CD4-positive, alpha-beta T cell (primary cell): ENCODE results near the gene SKAP1. TPM values are rescaled to one million over a fixed set of nuclear protein-coding genes. Genes with fewer than 3 reads are reported as not detected.

ENCODE experiments used
- ATAC-seq: fragments of 200-7000 bp; cut with Tn5 transposase; one replicate; pipeline ENCODE4 v1.10.0; 2022; ENCODE audit warnings: mild to moderate bottlenecking; ENCODE audit not compliant: poor library complexity
- CTCF ChIA-PET: fragments of 350-600 bp; sonication (Branson Sonifier 250); formaldehyde crosslinking; loops from one replicate; lab custom pipeline; 2021; ENCODE audit warnings: antibody characterized with exemption, inconsistent platforms; lab: Charles Lee
- POLR2A ChIA-PET: fragments of 350-600 bp; sonication (Branson Sonifier 250); formaldehyde crosslinking; loops from one replicate; lab custom pipeline; 2021; ENCODE audit warnings: antibody characterized with exemption, inconsistent platforms; lab: Charles Lee
- DNase-seq, 14 experiments: peaks; one replicate each; pipeline ENCODE4 v3.0.0-alpha.2; 2013 to 2020; ENCODE audit warnings: mixed read lengths in 2 of 14
- H3K27ac ChIP-seq, 2 donors: one replicate each; pipeline versions ENCODE4 v1.5.1 to v1.7.0; 2013; ENCODE audit warnings: low read length in 2 of 2, low read depth in 1 of 2, mild to moderate bottlenecking in 1 of 2
- H3K27me3 ChIP-seq, 2 experiments: 1 replicate in 1 of 2; 2 replicates in 1 of 2; pipeline versions ENCODE4 v1.6.1 to v1.7.0; 2013; ENCODE audit warnings: low read length in 2 of 2, control low read depth in 1 of 2, mild to moderate bottlenecking in 1 of 2, moderate library complexity in 1 of 2; ENCODE audit not compliant: insufficient read depth in 2 of 2, control insufficient read depth in 1 of 2
- H3K36me3 ChIP-seq: one replicate; pipeline ENCODE4 v1.6.1; 2013; ENCODE audit warnings: low read length, control low read depth; ENCODE audit not compliant: insufficient read depth
- H3K4me1 ChIP-seq: one replicate; pipeline ENCODE4 v1.6.1; 2013; ENCODE audit warnings: low read length, control low read depth; ENCODE audit not compliant: insufficient read depth
- H3K4me3 ChIP-seq: one replicate; pipeline ENCODE4 v1.5.1; 2013; ENCODE audit warnings: mild to moderate bottlenecking, low read length, moderate library complexity
- H3K9me3 ChIP-seq, 2 experiments: 1 replicate in 1 of 2; 2 replicates in 1 of 2; pipeline versions ENCODE4 v1.6.1 to v1.7.0; 2013; ENCODE audit warnings: low read length in 2 of 2, mild to moderate bottlenecking in 2 of 2, control low read depth in 1 of 2, moderate library complexity in 1 of 2; ENCODE audit not compliant: control insufficient read depth in 1 of 2, insufficient read depth in 1 of 2
- H3K27ac Mint-ChIP-seq: one replicate; pipeline ENCODE4 v1.8.0; 2020; ENCODE audit warnings: mixed read lengths
- H3K27me3 Mint-ChIP-seq: one replicate; pipeline ENCODE4 v1.8.0; 2021; ENCODE audit warnings: mixed read lengths
- H3K36me3 Mint-ChIP-seq: one replicate; pipeline ENCODE4 v1.8.0; 2021; ENCODE audit warnings: low read depth, mixed read lengths
- H3K4me1 Mint-ChIP-seq: one replicate; pipeline ENCODE4 v1.8.0; 2021; ENCODE audit warnings: low read depth, mixed read lengths
- H3K4me3 Mint-ChIP-seq: one replicate; pipeline ENCODE4 v1.8.0; 2020; ENCODE audit warnings: mild to moderate bottlenecking, mixed read lengths
- H3K9me3 Mint-ChIP-seq: one replicate; pipeline ENCODE4 v1.8.0; 2020; ENCODE audit warnings: mixed read lengths
- intact Hi-C, 2 experiments: fragments of 100-400 bp; cut with DNase I in 1 of 2; cut with micrococcal nuclease in 1 of 2; formaldehyde crosslinking; loops; one replicate each; pipeline versions ENCODE4 v1.15.1 to v1.9.0; 2023 to 2025; cut with DNase I, micrococcal nuclease
- total RNA-seq, 174 experiments: library from RNA in 2 of 174; stranded (reverse) in 2 of 174; gene quantifications; one replicate each; pipeline ENCODE4 v1.2.3 and lab custom pipeline; 2021 to 2026
- TF ChIP-seq, protein P1 (sequence below): fragments of 200-600 bp; IDR thresholded peaks from one replicate; pipeline ENCODE4 v1.8.0; 2022; ENCODE audit warnings: antibody characterized with exemption, mild to moderate bottlenecking

SKAP1 gene
- total RNA-seq, 2 experiments from 2014 or later, result 92.0 to 95.1 TPM

GRCh38 chr17:48202959-48203358, 227.1 kb downstream of the SKAP1 start:
- H3K4me3 ChIP-seq, result no peak overlapping the region
- DNase-seq (no peak), ATAC-seq (no peak)
- no peaks in the 10 kb centered on the region for H3K9me3 Mint-ChIP-seq
- ChIA-PET POLR2A (interaction anchor here (0.6 to 1.4 kb wide), 2 partner anchors 9 to 17 kb away, joined by 3 to 5 read pairs; no protein-coding TSS in a partner anchor), CTCF (no interaction called here)
- H3K27ac Mint-ChIP-seq, result peak overlapping the region; percentile 46
- peaks cover 6% of the 10 kb centered on the region for H3K4me1 ChIP-seq
- H3K27ac ChIP-seq, result no peak overlapping the region
- peaks cover 29% of the 10 kb centered on the region for H3K36me3 ChIP-seq
- intact Hi-C loops, result no loop called here
- TF ChIP-seq, protein P1, sequence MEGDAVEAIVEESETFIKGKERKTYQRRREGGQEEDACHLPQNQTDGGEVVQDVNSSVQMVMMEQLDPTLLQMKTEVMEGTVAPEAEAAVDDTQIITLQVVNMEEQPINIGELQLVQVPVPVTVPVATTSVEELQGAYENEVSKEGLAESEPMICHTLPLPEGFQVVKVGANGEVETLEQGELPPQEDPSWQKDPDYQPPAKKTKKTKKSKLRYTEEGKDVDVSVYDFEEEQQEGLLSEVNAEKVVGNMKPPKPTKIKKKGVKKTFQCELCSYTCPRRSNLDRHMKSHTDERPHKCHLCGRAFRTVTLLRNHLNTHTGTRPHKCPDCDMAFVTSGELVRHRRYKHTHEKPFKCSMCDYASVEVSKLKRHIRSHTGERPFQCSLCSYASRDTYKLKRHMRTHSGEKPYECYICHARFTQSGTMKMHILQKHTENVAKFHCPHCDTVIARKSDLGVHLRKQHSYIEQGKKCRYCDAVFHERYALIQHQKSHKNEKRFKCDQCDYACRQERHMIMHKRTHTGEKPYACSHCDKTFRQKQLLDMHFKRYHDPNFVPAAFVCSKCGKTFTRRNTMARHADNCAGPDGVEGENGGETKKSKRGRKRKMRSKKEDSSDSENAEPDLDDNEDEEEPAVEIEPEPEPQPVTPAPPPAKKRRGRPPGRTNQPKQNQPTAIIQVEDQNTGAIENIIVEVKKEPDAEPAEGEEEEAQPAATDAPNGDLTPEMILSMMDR, result no peak
- H3K27me3 ChIP-seq, result no peaks in the 10 kb centered on the region
- H3K4me3 Mint-ChIP-seq, result no peak overlapping the region
- H3K4me1 Mint-ChIP-seq, result peaks cover 34% of the 10 kb centered on the region
- no peaks in the 10 kb centered on the region for H3K27me3 Mint-ChIP-seq
- H3K9me3 ChIP-seq, result no peaks in the 10 kb centered on the region
- peaks cover 69% of the 10 kb centered on the region for H3K36me3 Mint-ChIP-seq

DNA sequence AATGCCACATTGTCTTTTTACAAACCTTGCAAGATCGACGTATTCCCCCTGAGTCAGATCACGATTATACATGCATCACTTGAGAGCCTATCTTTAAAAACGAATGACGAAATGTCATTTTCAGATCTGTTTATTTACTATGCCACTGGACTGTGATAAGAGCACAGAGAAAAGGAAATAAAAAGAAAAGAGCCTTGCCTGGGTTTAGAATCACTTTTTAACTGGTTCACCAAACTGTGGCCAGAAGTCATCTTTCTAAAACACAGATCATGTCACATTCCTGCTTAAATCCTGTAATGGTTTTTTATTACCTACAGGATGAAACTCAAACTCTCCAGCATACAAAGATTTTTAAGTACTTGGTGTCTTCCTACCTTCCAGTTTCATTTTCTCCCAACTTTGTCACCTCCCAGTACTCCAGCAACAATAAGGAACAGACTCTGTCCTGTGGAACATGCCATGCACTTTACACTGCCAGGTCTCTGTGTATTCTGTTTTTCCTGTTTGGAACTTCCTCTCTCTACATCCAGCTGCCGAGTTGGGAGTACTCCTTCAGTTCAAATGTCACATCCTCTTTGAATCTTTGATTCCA, 231.0 kb downstream of the SKAP1 start:
- Histone ChIP-seq H3K4me3 (no peak overlapping the region), H3K9me3 (no peaks in the 10 kb centered on the region), H3K36me3 (peaks cover 32% of the 10 kb centered on the region), H3K27me3 (no peaks in the 10 kb centered on the region), H3K4me1 (peaks cover 9% of the 10 kb centered on the region), H3K27ac (no peak overlapping the region)
- TF ChIP-seq, protein P1, result no peak
- intact Hi-C loops, result no loop called here
- ATAC-seq (no peak), DNase-seq (no peak)
- H3K9me3 Mint-ChIP-seq, result no peaks in the 10 kb centered on the region
- peaks cover 63% of the 10 kb centered on the region for H3K4me1 Mint-ChIP-seq
- H3K36me3 Mint-ChIP-seq, result peaks cover 79% of the 10 kb centered on the region
- no peak overlapping the region for H3K4me3 Mint-ChIP-seq
- peak overlapping the region; percentile 8 for H3K27ac Mint-ChIP-seq
- ChIA-PET CTCF (no interaction called here), POLR2A (no interaction called here)
- H3K27me3 Mint-ChIP-seq, result no peaks in the 10 kb centered on the region

GRCh38 chr17:48195910-48196309, 234.1 kb downstream of the SKAP1 start:
- ATAC-seq (no peak), DNase-seq (no peak)
- Histone ChIP-seq H3K9me3 (no peaks in the 10 kb centered on the region), H3K27ac (no peak overlapping the region), H3K27me3 (no peaks in the 10 kb centered on the region), H3K4me3 (no peak overlapping the region), H3K4me1 (peaks cover 10% of the 10 kb centered on the region), H3K36me3 (peaks cover 38% of the 10 kb centered on the region)
- Mint-ChIP-seq H3K9me3 (no peaks in the 10 kb centered on the region), H3K27ac (no peak overlapping the region), H3K27me3 (no peaks in the 10 kb centered on the region), H3K4me3 (no peak overlapping the region), H3K36me3 (peaks cover 81% of the 10 kb centered on the region), H3K4me1 (peaks cover 63% of the 10 kb centered on the region)
- CTCF ChIA-PET, result no interaction called here
- intact Hi-C loops, result no loop called here
- POLR2A ChIA-PET, result no interaction called here
- TF ChIP-seq, protein P1, result no peak
